ENCODE measurements around the gene SLC25A25.

SLC25A25 gene

GRCh38 chr9:128077847-128078503 lies 9.9 kb downstream of the SLC25A25 start:
- TF ChIP-seq CTCF (IDR thresholded peaks at IDR 0.05; ENCODE audit: control insufficient read depth, extremely low read depth, insufficient read depth) = no peak
- no peak for DNase-seq (ENCODE audit: low read depth)
- 0 out of 2 replicates have a peak overlapping the region, but pooled peaks have one; percentile 2 for H3K4me3 ChIP-seq (ENCODE audit: low read depth, low read length)

- 0 out of 2 replicates have a peak overlapping the region, but pooled peaks have one; percentile 2 for H3K4me3 ChIP-seq (ENCODE audit: low read depth, low read length)
- DNase-seq (ENCODE audit: low read depth) = peak; percentile 93
- TF ChIP-seq CTCF (IDR thresholded peaks at IDR 0.05; ENCODE audit: control insufficient read depth, extremely low read depth, insufficient read depth) = no peak
Measured at GRCh38 chr9:128078504-128079434, 10.7 kb downstream of the SLC25A25 start.

GRCh38 chr9:128080206-128080605 lies 12.2 kb downstream of the SLC25A25 start:
- no peak for DNase-seq (ENCODE audit: low read depth)

GRCh38 chr9:128081056-128081455 lies 13.0 kb downstream of the SLC25A25 start:
- no peak overlapping the region for H3K4me3 ChIP-seq (ENCODE audit: low read depth, low read length)
- no peak for DNase-seq (ENCODE audit: low read depth)
- TF ChIP-seq CTCF (IDR thresholded peaks at IDR 0.05; ENCODE audit: control insufficient read depth, extremely low read depth, insufficient read depth) = no peak

More at GRCh38 chr9:128080206-128080605, 12.2 kb downstream of the SLC25A25 start:
- no peak for TF ChIP-seq CTCF (IDR thresholded peaks at IDR 0.05; ENCODE audit: control insufficient read depth, extremely low read depth, insufficient read depth)
- no peak overlapping the region for H3K4me3 ChIP-seq (ENCODE audit: low read depth, low read length)

- no peak for TF ChIP-seq CTCF (IDR thresholded peaks at IDR 0.05; ENCODE audit: control insufficient read depth, extremely low read depth, insufficient read depth)
- no peak for DNase-seq (ENCODE audit: low read depth)
- H3K4me3 ChIP-seq (ENCODE audit: low read depth, low read length) = no peak overlapping the region
Measured at GRCh38 chr9:128082151-128082550, 14.1 kb downstream of the SLC25A25 start.

- no peak overlapping the region for H3K4me3 ChIP-seq (ENCODE audit: low read depth, low read length)
- no peak for TF ChIP-seq CTCF (IDR thresholded peaks at IDR 0.05; ENCODE audit: control insufficient read depth, extremely low read depth, insufficient read depth)
- DNase-seq (ENCODE audit: low read depth) = no peak
Measured at GRCh38 chr9:128084746-128085145, 16.7 kb downstream of the SLC25A25 start.
